K562 (cell line): ENCODE results near the gene MDFIC. TPM values are rescaled to one million over a fixed set of nuclear protein-coding genes. Genes with fewer than 3 reads are reported as not detected.

Source experiments
- ATAC-seq: fragments of 200-7000 bp; cut with Tn5 transposase; 3 replicates; pipeline ENCODE4 v1.9.1; 2020; ENCODE audit warnings: moderate library complexity
- BruUV-seq: library from RNA; stranded (reverse); fragments of 400-500 nt; replicated peaks from 2 replicates; lab custom pipeline; 2021; lab: Mats Ljungman, UMichigan
- CTCF ChIA-PET: fragments of 300-600 bp; formaldehyde crosslinking; extraction: SDS; loops from one replicate; lab custom pipeline; 2021; ENCODE audit warnings: low intra/inter-chr PET ratio; lab: Yijun Ruan, JAX
- POLR2A ChIA-PET: fragments of 300-600, 350-650 bp; sonication (Branson Sonifier 250); formaldehyde crosslinking; extraction: SDS; loops from one replicate; lab custom pipeline; 2021; ENCODE audit warnings: antibody characterized with exemption, inconsistent platforms; lab: Yijun Ruan, JAX
- DNase-seq, 4 experiments: peaks; one replicate each; pipeline versions ENCODE4 v3.0.0 to v3.0.0-alpha.2; 2011 to 2018; ENCODE audit warnings: low spot score in 3 of 4, mixed read lengths in 3 of 4; ENCODE audit errors: extremely low read depth in 1 of 4
- FAIRE-seq: peaks from 2 replicates; lab custom pipeline; 2011; peaks lifted over from hg19 to GRCh38; lab: Jason Lieb, UNC
- H2AFZ ChIP-seq: 2 replicates; pipeline ENCODE4 v1.6.0; 2011; ENCODE audit warnings: low read depth, low read length, control low read depth, inconsistent platforms
- H3K27ac ChIP-seq: fragments of 200-600 bp; 3 replicates; pipeline ENCODE4 v1.8.0; 2011; ENCODE audit warnings: low read depth, mild to moderate bottlenecking, control low read depth, inconsistent platforms, low read length, moderate library complexity, mixed read lengths; ENCODE audit errors: extremely low read depth
- H3K27me3 ChIP-seq, 2 experiments: fragments of 300-600 bp in 1 of 2; 2 replicates in 1 of 2; 3 replicates in 1 of 2; pipeline versions ENCODE4 v1.6.0 to v1.8.0; 2011; ENCODE audit warnings: inconsistent platforms in 2 of 2, low read length in 2 of 2, mild to moderate bottlenecking in 1 of 2, mixed read lengths in 1 of 2, moderate library complexity in 1 of 2; ENCODE audit not compliant: control insufficient read depth in 2 of 2, insufficient read depth in 2 of 2
- H3K36me3 ChIP-seq: fragments of 300-600 bp; 3 replicates; pipeline ENCODE4 v1.8.0; 2011; ENCODE audit warnings: mild to moderate bottlenecking, low read length, inconsistent platforms; ENCODE audit not compliant: control insufficient read depth, insufficient read depth
- H3K4me1 ChIP-seq, 2 experiments: fragments of 200-600 bp in 1 of 2; replicated peaks in 1 of 2; 2 replicates in 1 of 2; 3 replicates in 1 of 2; pipeline versions ENCODE4 v1.5.1 to v1.8.0; 2011; ENCODE audit warnings: inconsistent platforms in 2 of 2, low read length in 2 of 2, mild to moderate bottlenecking in 1 of 2, mixed read lengths in 1 of 2, moderate library complexity in 1 of 2; ENCODE audit not compliant: control insufficient read depth in 2 of 2, insufficient read depth in 2 of 2
- H3K4me2 ChIP-seq: 2 replicates; pipeline ENCODE4 v1.6.1; 2011; ENCODE audit warnings: low read length, control low read depth, inconsistent platforms, mixed read lengths; ENCODE audit not compliant: insufficient read depth
- H3K4me3 ChIP-seq: fragments of 200-600 bp; sonication (generic), shearing (Covaris generic); 2 replicates; pipeline ENCODE4 v1.5.1; 2016; ENCODE audit warnings: control low read depth, inconsistent platforms
- H3K79me2 ChIP-seq: fragments of 200-600 bp; 3 replicates; pipeline ENCODE4 v1.8.0; 2011; ENCODE audit warnings: low read length, inconsistent platforms; ENCODE audit not compliant: control insufficient read depth, insufficient read depth
- H3K9ac ChIP-seq, 2 experiments: 2 replicates each; pipeline versions ENCODE4 v1.6.0 to v1.6.1; 2011; ENCODE audit warnings: low read depth in 2 of 2, low read length in 2 of 2, control low read depth in 1 of 2, inconsistent platforms in 1 of 2, mild to moderate bottlenecking in 1 of 2, mixed read lengths in 1 of 2; ENCODE audit not compliant: insufficient read depth in 1 of 2
- H3K9me1 ChIP-seq: one replicate; pipeline ENCODE4 v1.6.0; 2011; ENCODE audit warnings: inconsistent platforms, mild to moderate bottlenecking, low read length, moderate library complexity; ENCODE audit not compliant: control insufficient read depth, insufficient read depth
- H3K9me3 ChIP-seq: replicated peaks from 2 replicates; pipeline ENCODE4 v1.5.1; 2011; ENCODE audit warnings: low read depth, low read length, inconsistent platforms; ENCODE audit not compliant: control insufficient read depth, insufficient read depth
- H4K20me1 ChIP-seq: replicated peaks from 2 replicates; pipeline ENCODE4 v1.6.1; 2011; ENCODE audit warnings: low read length, inconsistent platforms, mixed read lengths; ENCODE audit not compliant: control insufficient read depth, insufficient read depth
- ARID1B ChIP-seq: fragments of 450-650 bp; IDR thresholded peaks from 2 replicates; pipeline ENCODE4 v1.6.1; 2016; ENCODE audit warnings: antibody characterized with exemption, mild to moderate bottlenecking, inconsistent platforms
- CCAR2 ChIP-seq: fragments of 200-400 bp; formaldehyde crosslinking; IDR thresholded peaks from 2 replicates; pipeline ENCODE4 v1.6.1; 2017; ENCODE audit warnings: mild to moderate bottlenecking, low read depth, low read length
- FOXA1 ChIP-seq: fragments of 450-650 bp; IDR thresholded peaks from 2 replicates; pipeline ENCODE4 v1.6.1; 2016; ENCODE audit warnings: mild to moderate bottlenecking, borderline replicate concordance
- GATA2 ChIP-seq: sonication (generic); formaldehyde crosslinking; IDR thresholded peaks from 2 replicates; pipeline ENCODE4 v1.4.0; 2020; ENCODE audit warnings: mild to moderate bottlenecking, missing genetic modification reagents
- KAT8 ChIP-seq: fragments of 450-650 bp; IDR thresholded peaks from 2 replicates; pipeline ENCODE4 v1.6.1; 2016; ENCODE audit warnings: low read depth, mild to moderate bottlenecking
- MEIS2 ChIP-seq: fragments of 450-650 bp; IDR thresholded peaks from 2 replicates; pipeline ENCODE4 v1.6.1; 2014; ENCODE audit warnings: mild to moderate bottlenecking; ENCODE audit not compliant: partially characterized antibody
- SPI1 ChIP-seq: IDR thresholded peaks from 2 replicates; pipeline ENCODE4 v1.6.1; 2011; ENCODE audit warnings: low read depth, low read length, control low read depth, borderline replicate concordance
- STAT5A ChIP-seq: IDR thresholded peaks from 2 replicates; pipeline ENCODE4 v1.6.1; 2012; ENCODE audit warnings: low read length, inconsistent platforms, borderline replicate concordance
- TAL1 ChIP-seq: fragments of 450-650 bp; IDR thresholded peaks from 2 replicates; pipeline ENCODE4 v1.6.1; 2016; ENCODE audit warnings: mild to moderate bottlenecking
- TCF3 ChIP-seq: sonication (generic); formaldehyde crosslinking; IDR thresholded peaks from 2 replicates; pipeline ENCODE4 v1.4.0; 2020; ENCODE audit warnings: mild to moderate bottlenecking, missing genetic modification reagents
- ZNF354B ChIP-seq: fragments of 250-450 bp; sonication (Bioruptor Pico); IDR thresholded peaks from 2 replicates; pipeline ENCODE4 v1.4.0; 2020
- ZNF766 ChIP-seq: fragments of 200-800 bp; sonication (Bioruptor generic); conservative IDR thresholded peaks from 2 replicates; pipeline ENCODE4 v1.6.1; 2016; ENCODE audit warnings: missing genetic modification characterization, missing compliant biosample characterization
- WGBS: fragments of 100-300 bp; shearing (Covaris generic); methylation state at CpG from one replicate; pipeline ENCODE4 v1.1.6; 2016; ENCODE audit warnings: low coverage, mixed read lengths; ENCODE audit not compliant: insufficient coverage; ENCODE audit errors: missing lambda C conversion rate; 5-methylcytosine and 5-hydroxymethylcytosine counted together
- in situ Hi-C: fragments of 300-500 bp; cut with MboI; formaldehyde crosslinking; loops from 4 replicates; pipeline ENCODE4 v1.15.0; 2018; ENCODE audit warnings: inconsistent platforms, mixed read lengths
- intact Hi-C: fragments of 100-400 bp; cut with micrococcal nuclease; formaldehyde crosslinking; loops from 2 replicates; pipeline ENCODE4 v1.14.2; 2022
- polyA plus RNA-seq, 8 experiments: library from polyadenylated mRNA; depleted of rRNA in 4 of 8; stranded (reverse) in 5 of 8; unstranded in 3 of 8; fragments of >200 nt; fragmentation: Nextera tagmentation in 2 of 8; fragmentation: Illumina TruSeq in 1 of 8; extraction: Ambion mirVana in 2 of 8; extraction: Trizol in 1 of 8; gene quantifications; 2 replicates each; pipeline versions ENCODE4 v1.2.1 to v1.2.3, GENCODE V29; 2011 to 2014; ENCODE audit warnings: inconsistent platforms in 1 of 8, missing spikeins in 1 of 8
- total RNA-seq, 7 experiments: library from RNA; depleted of rRNA in 6 of 7; stranded (reverse); fragments of >200 nt in 6 of 7; fragmentation: Illumina TruSeq in 2 of 7; extraction: Trizol in 2 of 7; gene quantifications; 2 replicates each; pipeline versions ENCODE4 v1.2.1 to v1.2.3, GENCODE V29; 2011 to 2021; ENCODE audit warnings: low replicate concordance in 1 of 7
- TF ChIP-seq, protein P1 (sequence below): fragments of 450-650 bp; formaldehyde crosslinking; IDR thresholded peaks from 2 replicates; pipeline ENCODE4 v1.4.0; 2020; ENCODE audit warnings: mild to moderate bottlenecking, moderate library complexity
- TF ChIP-seq, protein P2 (sequence below): fragments of 450-650 bp; IDR thresholded peaks from 2 replicates; pipeline ENCODE4 v1.6.1; 2016
- TF ChIP-seq, protein P3 (sequence below): fragments of 250-450 bp; sonication (Bioruptor Pico); IDR thresholded peaks from 2 replicates; pipeline ENCODE4 v1.8.0; 2022; ENCODE audit warnings: inconsistent platforms, mild to moderate bottlenecking, moderate library complexity, borderline replicate concordance

MDFIC gene
- total and polyA plus RNA-seq, 9 of the 15 experiments (the other 6 are each of a cell fraction or from before 2014, with no cell fraction given) = 0.13 to 0.24 TPM; not detected in 7

DNA sequence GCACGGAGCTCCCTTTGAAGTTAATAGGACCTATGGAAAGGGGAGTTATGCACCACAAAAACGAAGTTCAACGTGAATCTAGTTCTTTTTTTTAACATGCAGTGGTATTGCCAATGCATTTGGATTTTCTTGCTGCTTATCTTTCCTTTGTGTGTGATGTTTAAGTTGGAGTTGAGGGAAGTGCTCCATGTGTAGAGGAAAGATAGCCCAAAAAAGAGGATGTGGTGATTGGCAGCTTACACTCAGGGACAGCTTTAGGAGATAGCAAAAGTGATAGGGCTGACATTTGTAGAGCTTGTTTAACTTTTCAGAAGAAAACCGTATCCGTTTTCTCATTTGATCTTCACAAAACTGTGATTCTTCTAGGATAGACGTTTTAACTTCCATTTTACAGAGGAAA lies 101.3 kb downstream of the MDFIC start:
- TF ChIP-seq TCF3 (CRISPR knock-in tag) = peak; percentile 64
- peak; percentile 31; the same call in 1 of the 2 replicates for TF ChIP-seq TAL1
- no peak for TF ChIP-seq ZNF766 (CRISPR knock-in tag)
- no peak for TF ChIP-seq FOXA1
- TF ChIP-seq STAT5A = no peak
- TF ChIP-seq KAT8 = no peak
- TF ChIP-seq, protein P1, sequence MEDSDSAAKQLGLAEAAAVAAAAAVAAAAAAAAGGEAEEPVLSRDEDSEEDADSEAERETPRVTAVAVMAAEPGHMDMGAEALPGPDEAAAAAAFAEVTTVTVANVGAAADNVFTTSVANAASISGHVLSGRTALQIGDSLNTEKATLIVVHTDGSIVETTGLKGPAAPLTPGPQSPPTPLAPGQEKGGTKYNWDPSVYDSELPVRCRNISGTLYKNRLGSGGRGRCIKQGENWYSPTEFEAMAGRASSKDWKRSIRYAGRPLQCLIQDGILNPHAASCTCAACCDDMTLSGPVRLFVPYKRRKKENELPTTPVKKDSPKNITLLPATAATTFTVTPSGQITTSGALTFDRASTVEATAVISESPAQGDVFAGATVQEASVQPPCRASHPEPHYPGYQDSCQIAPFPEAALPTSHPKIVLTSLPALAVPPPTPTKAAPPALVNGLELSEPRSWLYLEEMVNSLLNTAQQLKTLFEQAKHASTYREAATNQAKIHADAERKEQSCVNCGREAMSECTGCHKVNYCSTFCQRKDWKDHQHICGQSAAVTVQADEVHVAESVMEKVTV (CRISPR knock-in tag) = no peak
- peak; percentile 37; the same call in 1 of the 2 replicates for TF ChIP-seq SPI1
- peak; percentile 6 for TF ChIP-seq MEIS2
- TF ChIP-seq, protein P2, sequence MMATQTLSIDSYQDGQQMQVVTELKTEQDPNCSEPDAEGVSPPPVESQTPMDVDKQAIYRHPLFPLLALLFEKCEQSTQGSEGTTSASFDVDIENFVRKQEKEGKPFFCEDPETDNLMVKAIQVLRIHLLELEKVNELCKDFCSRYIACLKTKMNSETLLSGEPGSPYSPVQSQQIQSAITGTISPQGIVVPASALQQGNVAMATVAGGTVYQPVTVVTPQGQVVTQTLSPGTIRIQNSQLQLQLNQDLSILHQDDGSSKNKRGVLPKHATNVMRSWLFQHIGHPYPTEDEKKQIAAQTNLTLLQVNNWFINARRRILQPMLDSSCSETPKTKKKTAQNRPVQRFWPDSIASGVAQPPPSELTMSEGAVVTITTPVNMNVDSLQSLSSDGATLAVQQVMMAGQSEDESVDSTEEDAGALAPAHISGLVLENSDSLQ = peak; percentile 37; the same call in 1 of the 2 replicates
- TF ChIP-seq GATA2 (CRISPR knock-in tag) = peak; percentile 33; the same call in 1 of the 2 replicates
- TF ChIP-seq ZNF354B = no peak
- no peak for TF ChIP-seq CCAR2
- TF ChIP-seq, protein P3, sequence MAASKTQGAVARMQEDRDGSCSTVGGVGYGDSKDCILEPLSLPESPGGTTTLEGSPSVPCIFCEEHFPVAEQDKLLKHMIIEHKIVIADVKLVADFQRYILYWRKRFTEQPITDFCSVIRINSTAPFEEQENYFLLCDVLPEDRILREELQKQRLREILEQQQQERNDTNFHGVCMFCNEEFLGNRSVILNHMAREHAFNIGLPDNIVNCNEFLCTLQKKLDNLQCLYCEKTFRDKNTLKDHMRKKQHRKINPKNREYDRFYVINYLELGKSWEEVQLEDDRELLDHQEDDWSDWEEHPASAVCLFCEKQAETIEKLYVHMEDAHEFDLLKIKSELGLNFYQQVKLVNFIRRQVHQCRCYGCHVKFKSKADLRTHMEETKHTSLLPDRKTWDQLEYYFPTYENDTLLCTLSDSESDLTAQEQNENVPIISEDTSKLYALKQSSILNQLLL = no peak
- 0 out of 2 replicates have a peak, but pooled peaks have one; percentile 22 for TF ChIP-seq ARID1B
- H3K9ac ChIP-seq = no peak overlapping the region
- no peaks in the 10 kb centered on the region for H3K36me3 ChIP-seq
- 0% methylated on average over 6 of the region's 6 CpGs for WGBS
- in situ Hi-C loops = no loop called here
- FAIRE-seq (no peak), ATAC-seq (no peak), DNase-seq (no peak)
- no peaks in the 10 kb centered on the region for H4K20me1 ChIP-seq
- no peaks in the 10 kb centered on the region for H3K4me1 ChIP-seq
- intact Hi-C loops = no loop called here
- H3K27me3 ChIP-seq = no peaks in the 10 kb centered on the region
- no peak overlapping the region for H3K27ac ChIP-seq
- H3K4me3 ChIP-seq = no peak overlapping the region
- BruUV-seq = no TSS peak
- ChIA-PET POLR2A (no interaction called here), CTCF (no interaction called here)
- H3K9me3 ChIP-seq = no peaks in the 10 kb centered on the region
- no peak overlapping the region for H3K4me2 ChIP-seq
- H3K9me1 ChIP-seq = no peaks in the 10 kb centered on the region
- no peak overlapping the region for H2AFZ ChIP-seq
- no peaks in the 10 kb centered on the region for H3K79me2 ChIP-seq
